Endothelial cell (in vitro differentiated cells): ENCODE results near the gene GFOD2. TPM values are rescaled to one million over a fixed set of nuclear protein-coding genes. Genes with fewer than 3 reads are reported as not detected.
A peak's percentile ranks its signal among the peaks of the same experiment; 100 is the strongest.

Source experiments
- DNase-seq: peaks from one replicate; pipeline ENCODE4 v3.0.0; 2021; ENCODE audit warnings: low spot score
- H3K27ac Mint-ChIP-seq: one replicate; pipeline ENCODE4 v1.8.0; 2021; ENCODE audit warnings: mixed read lengths, inconsistent platforms; ENCODE audit not compliant: unreplicated experiment
- H3K27me3 Mint-ChIP-seq: one replicate; pipeline ENCODE4 v1.8.0; 2021; ENCODE audit warnings: mild to moderate bottlenecking, moderate library complexity, mixed read lengths, inconsistent platforms; ENCODE audit not compliant: unreplicated experiment
- H3K36me3 Mint-ChIP-seq: one replicate; pipeline ENCODE4 v1.8.0; 2021; ENCODE audit warnings: mild to moderate bottlenecking, low read depth, mixed read lengths, inconsistent platforms; ENCODE audit not compliant: unreplicated experiment
- H3K4me1 Mint-ChIP-seq: one replicate; pipeline ENCODE4 v1.8.0; 2021; ENCODE audit warnings: mild to moderate bottlenecking, mixed read lengths, inconsistent platforms; ENCODE audit not compliant: unreplicated experiment
- H3K4me3 Mint-ChIP-seq: one replicate; pipeline ENCODE4 v1.8.0; 2021; ENCODE audit warnings: mild to moderate bottlenecking, mixed read lengths, inconsistent platforms; ENCODE audit not compliant: unreplicated experiment
- H3K9me3 Mint-ChIP-seq: one replicate; pipeline ENCODE4 v1.8.0; 2021; ENCODE audit warnings: mixed read lengths, inconsistent platforms; ENCODE audit not compliant: unreplicated experiment
- total RNA-seq: library from RNA; stranded (reverse); fragmentation: NEBNext Ultra II Directional; extraction: Animal tissue kit (Norgen Biotek cat#: 25700); gene quantifications from one replicate; pipeline ENCODE4 v1.2.1, GENCODE V29; 2021; ENCODE audit not compliant: unreplicated experiment
- TF ChIP-seq, protein P1 (sequence below): fragments of 200-600 bp; sonication (generic); IDR thresholded peaks from one replicate; pipeline ENCODE4 v1.5.0; 2021; ENCODE audit warnings: antibody characterized with exemption; ENCODE audit not compliant: unreplicated experiment

GFOD2 gene
- total RNA-seq, 1 donor from 2014 or later = 44.2 TPM

- Mint-ChIP-seq H3K4me3 (no peak overlapping the region), H3K36me3 (peaks cover 20% of the 10 kb centered on the region), H3K4me1 (peaks cover 7% of the 10 kb centered on the region), H3K9me3 (no peaks in the 10 kb centered on the region), H3K27me3 (peaks cover 7% of the 10 kb centered on the region), H3K27ac (no peak overlapping the region)
- TF ChIP-seq, protein P1, sequence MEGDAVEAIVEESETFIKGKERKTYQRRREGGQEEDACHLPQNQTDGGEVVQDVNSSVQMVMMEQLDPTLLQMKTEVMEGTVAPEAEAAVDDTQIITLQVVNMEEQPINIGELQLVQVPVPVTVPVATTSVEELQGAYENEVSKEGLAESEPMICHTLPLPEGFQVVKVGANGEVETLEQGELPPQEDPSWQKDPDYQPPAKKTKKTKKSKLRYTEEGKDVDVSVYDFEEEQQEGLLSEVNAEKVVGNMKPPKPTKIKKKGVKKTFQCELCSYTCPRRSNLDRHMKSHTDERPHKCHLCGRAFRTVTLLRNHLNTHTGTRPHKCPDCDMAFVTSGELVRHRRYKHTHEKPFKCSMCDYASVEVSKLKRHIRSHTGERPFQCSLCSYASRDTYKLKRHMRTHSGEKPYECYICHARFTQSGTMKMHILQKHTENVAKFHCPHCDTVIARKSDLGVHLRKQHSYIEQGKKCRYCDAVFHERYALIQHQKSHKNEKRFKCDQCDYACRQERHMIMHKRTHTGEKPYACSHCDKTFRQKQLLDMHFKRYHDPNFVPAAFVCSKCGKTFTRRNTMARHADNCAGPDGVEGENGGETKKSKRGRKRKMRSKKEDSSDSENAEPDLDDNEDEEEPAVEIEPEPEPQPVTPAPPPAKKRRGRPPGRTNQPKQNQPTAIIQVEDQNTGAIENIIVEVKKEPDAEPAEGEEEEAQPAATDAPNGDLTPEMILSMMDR = no peak
- no peak for DNase-seq
Measured at GRCh38 chr16:67734731-67735201, 15.7 kb upstream of the GFOD2 start.

GRCh38 chr16:67733734-67734470 is 14.8 kb upstream of the GFOD2 start:
- Mint-ChIP-seq H3K4me1 (peaks cover 7% of the 10 kb centered on the region), H3K4me3 (no peak overlapping the region), H3K36me3 (peaks cover 24% of the 10 kb centered on the region), H3K27ac (no peak overlapping the region), H3K9me3 (no peaks in the 10 kb centered on the region), H3K27me3 (peaks cover 9% of the 10 kb centered on the region)
- no peak for DNase-seq
- TF ChIP-seq, protein P1 = no peak

GRCh38 chr16:67731753-67732095 is 12.6 kb upstream of the GFOD2 start:
- peaks cover 10% of the 10 kb centered on the region for H3K27me3 Mint-ChIP-seq
- H3K27ac Mint-ChIP-seq = no peak overlapping the region
- no peak for DNase-seq
- peaks cover 33% of the 10 kb centered on the region for H3K36me3 Mint-ChIP-seq
- peaks cover 7% of the 10 kb centered on the region for H3K4me1 Mint-ChIP-seq
- no peaks in the 10 kb centered on the region for H3K9me3 Mint-ChIP-seq
- H3K4me3 Mint-ChIP-seq = no peak overlapping the region
- TF ChIP-seq, protein P1 = no peak

DNA sequence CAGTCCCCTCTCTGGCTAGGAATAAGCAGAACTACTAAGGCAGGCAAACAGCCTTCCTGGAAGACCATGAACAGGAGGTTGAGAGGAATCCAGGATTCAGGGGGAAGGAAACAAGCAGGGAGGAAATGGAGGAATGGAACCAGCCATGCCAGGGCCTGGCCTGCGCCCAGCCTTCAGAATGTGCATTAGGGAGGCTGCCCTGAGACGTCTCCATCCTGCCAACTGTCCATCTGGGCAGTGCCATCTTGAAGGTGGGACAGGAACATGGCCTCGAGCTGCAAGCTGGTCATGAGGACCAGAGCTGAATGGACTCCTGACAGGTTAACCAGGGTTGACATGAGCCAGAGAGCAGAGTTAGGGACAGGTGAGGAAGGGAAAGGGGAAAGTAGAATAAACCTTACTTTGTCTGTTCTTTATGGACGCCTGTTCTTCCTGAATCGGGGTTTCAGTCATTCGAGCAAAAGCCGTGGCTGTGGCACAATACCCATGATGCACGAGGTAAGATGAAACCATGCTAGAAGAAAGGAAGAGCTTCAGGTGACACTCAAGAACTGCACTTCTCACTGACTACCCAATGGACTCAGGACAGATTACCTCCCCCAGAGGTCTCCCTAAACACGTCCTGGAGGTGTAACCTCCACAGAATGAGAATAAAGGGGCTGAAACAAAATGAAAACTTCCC is 12.1 kb upstream of the GFOD2 start:
- Mint-ChIP-seq H3K36me3 (peaks cover 30% of the 10 kb centered on the region), H3K4me3 (no peak overlapping the region), H3K9me3 (no peaks in the 10 kb centered on the region), H3K27ac (peak overlapping the region; percentile 24), H3K4me1 (peaks cover 9% of the 10 kb centered on the region), H3K27me3 (peaks cover 8% of the 10 kb centered on the region)
- TF ChIP-seq, protein P1 = no peak
- DNase-seq = no peak

DNA sequence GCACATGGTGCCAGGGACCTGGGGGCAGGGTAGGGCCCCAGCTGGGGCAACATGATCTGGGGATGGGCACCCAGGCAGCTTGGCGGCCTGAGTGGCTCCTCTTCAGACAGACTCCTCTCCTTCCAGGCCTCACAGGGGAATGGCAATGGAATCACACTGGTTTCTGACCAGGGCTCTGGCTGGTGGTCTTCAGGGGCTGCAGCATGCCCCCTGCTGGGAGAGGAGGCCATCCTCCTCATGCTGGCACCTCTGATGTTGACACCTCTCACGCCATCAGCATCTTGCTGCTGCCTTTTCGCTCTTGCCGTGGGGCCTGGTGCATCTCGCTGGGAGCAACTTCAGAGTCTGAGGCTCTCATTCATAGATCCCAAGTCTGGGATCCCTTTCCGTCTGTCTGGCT is 11.2 kb upstream of the GFOD2 start:
- peak overlapping the region; percentile 24 for H3K27ac Mint-ChIP-seq
- H3K9me3 Mint-ChIP-seq = no peaks in the 10 kb centered on the region
- H3K27me3 Mint-ChIP-seq = peaks cover 9% of the 10 kb centered on the region
- peaks cover 30% of the 10 kb centered on the region for H3K36me3 Mint-ChIP-seq
- DNase-seq = no peak
- TF ChIP-seq, protein P1 = no peak
- H3K4me3 Mint-ChIP-seq = peak overlapping the region; percentile 19
- H3K4me1 Mint-ChIP-seq = peaks cover 13% of the 10 kb centered on the region
